DND-41 (cell line): ENCODE data around the gene CALHM6.

Experiments
- CTCF ChIP-seq: IDR thresholded peaks from 2 replicates; pipeline ENCODE4 v1.5.1; 2012; ENCODE audit warnings: borderline replicate concordance, low read length, moderate library complexity, mild to moderate bottlenecking; ENCODE audit not compliant: poor library complexity, severe bottlenecking; ENCODE audit errors: extremely low read depth
- EZH2 ChIP-seq: IDR thresholded peaks from 3 replicates; pipeline ENCODE4 v1.6.1; 2012; ENCODE audit warnings: borderline replicate concordance, low read depth, mild to moderate bottlenecking, moderate library complexity, low read length, inconsistent platforms; ENCODE audit not compliant: severe bottlenecking

- no peak for TF ChIP-seq CTCF
- TF ChIP-seq EZH2, result no peak
Measured at GRCh38 chr6:116431964-116432595, 29.1 kb upstream of the CALHM6 start.
